GM19239 (cell line): Measurements from ENCODE around the gene TMC1.

Source experiments
- DNase-seq: peaks from one replicate; pipeline ENCODE4 v3.0.0; 2011; ENCODE audit warnings: low spot score; ENCODE audit not compliant: insufficient read length
- FAIRE-seq: peaks from 2 replicates; lab custom pipeline; 2011; peaks lifted over from hg19 to GRCh38; lab: Jason Lieb, UNC

Gene TMC1

DNA sequence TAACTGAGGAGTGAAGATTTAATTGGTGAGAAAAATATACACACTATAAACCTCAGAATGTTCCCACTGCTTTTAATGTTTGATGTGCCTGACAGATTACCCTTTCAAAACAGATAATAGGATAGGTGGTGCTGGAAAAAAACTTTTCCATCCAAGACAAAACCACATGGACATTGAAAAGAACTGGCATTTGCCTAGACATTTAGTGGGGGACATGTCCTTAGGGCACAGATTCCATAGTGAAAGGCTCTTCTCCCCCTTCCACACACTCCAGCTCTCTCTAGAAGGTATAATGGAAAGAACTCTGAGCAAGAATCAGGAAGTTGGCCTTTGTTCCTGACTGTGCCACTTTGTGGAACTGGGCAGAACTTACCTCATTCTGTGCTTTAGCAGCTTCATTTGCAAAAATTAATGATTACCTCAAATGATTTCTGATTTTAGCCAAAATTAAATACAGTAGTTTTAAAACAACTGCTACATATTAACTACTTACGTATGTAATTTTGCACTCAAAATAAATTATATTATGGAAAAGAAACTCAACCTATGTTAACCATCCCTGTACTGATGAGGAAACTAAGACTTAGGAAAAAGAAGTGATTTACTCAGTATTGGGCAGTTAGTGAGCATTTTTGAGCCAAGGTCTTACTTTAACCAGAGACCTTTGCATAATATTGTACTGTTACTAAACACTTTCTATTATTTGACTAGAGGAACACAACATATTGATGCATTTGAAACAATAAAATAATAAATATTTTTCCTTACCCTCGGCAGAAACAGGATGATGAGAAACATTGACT is 43.3 kb downstream of the TMC1 start:
- no peak for DNase-seq
- no peak for FAIRE-seq

GRCh38 chr9:72565535-72565934 is 44.1 kb downstream of the TMC1 start:
- DNase-seq: no peak

DNA sequence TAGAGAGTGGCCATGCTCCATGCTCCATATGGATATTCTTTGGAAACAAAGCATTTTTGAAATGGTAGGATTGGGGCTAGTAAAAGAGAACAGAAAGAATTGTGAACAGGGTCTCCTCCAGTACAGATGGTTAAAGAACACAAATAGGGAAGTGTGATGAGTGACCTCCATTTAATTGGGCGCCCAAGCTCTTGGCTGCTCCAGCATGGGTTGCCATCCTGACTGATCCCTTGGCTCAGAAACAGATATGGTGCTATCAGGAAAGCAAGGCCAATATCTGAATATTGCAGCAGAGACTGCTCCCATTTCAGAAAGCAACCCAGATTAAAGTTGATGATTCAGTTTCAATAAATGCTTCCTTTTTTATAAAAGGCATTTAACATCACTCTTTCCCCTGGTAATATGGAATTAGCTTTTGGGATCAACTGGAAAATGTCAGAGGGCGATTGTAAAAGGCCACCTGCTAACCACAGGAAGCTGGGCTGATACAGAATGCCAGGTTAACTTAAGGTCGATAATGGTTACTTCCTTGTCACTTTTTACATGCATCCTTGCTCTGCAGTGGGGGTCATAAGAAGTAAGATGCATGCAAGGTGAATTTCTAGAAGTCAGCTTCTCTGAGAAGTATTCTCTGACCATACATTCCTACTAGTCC is 52.9 kb downstream of the TMC1 start:
- no peak for FAIRE-seq
- no peak for DNase-seq

More at GRCh38 chr9:72565535-72565934, 44.1 kb downstream of the TMC1 start:
- no peak for FAIRE-seq

DNA sequence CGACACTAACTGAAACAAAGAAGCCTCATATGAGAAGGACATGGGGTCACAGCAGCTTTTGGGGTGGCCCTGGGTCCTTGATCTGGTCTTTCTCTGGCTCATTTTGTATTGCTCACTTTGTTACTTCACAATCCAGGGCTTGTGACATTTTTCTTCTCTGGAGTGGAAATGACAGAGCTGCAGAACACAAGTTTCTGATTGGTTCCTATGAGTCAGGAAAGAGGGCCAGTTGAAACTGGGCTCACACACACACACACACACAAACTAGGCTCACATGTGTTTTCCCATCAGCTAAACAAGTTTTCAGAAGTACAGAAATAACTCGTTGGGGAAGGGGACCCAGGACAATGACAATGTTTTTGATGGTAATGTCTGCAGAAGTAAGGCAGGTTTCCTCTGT is 54.3 kb downstream of the TMC1 start:
- FAIRE-seq (no peak), DNase-seq (no peak)

GRCh38 chr9:72576087-72576486 is 54.7 kb downstream of the TMC1 start:
- FAIRE-seq (no peak), DNase-seq (no peak)

GRCh38 chr9:72577212-72577753 is 55.9 kb downstream of the TMC1 start:
- FAIRE-seq (no peak), DNase-seq (no peak)

DNA sequence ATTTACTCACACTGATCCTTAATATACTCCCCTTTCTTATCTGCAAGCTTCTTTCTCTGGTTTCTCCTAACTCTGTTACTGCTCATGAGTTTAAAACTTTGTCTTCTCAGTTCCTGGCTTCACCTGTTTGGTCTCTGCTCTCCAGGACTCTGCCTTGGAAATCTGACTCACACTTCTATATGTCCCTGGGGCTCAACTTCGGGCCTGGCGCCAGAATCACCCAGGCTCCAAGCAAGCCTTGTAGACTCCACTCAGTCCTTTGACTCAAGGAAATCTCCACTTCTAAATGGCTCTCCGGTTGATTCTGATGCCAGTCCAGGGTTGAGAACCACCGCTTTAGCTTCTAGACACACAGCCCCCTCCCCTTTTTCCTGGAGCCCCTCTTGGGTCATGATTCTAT is 57.8 kb downstream of the TMC1 start:
- DNase-seq (no peak), FAIRE-seq (no peak)

DNA sequence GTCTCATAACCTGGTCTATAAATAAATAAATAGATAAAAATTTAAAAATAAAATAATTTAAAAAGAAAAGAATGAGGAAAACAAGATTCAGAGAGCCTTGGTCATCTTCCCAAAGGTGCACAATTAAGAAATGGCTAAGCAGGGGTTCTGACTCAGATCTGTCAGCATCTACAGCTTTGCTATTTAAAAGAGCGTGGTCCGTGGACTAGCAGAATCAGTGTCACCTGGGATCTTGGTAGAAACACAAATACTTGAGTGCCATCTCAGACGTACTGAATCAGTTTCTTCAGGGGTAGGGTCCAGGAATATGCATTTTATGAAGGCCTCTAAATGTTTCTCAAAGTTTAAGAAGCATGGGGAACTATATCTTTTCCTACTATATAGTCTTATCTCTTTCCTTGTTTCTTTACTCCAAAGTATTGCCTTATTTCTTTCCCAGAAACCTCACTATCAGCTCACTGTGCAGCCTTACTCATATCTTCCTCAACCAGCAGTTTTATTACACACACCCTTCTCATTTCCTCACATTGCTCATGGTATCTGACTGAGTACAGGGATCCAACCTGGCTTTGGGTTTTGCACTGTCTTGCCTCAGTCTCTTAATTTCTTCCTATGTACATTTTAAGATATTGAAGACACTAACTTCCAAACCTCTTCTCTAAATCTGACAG is 58.6 kb downstream of the TMC1 start:
- FAIRE-seq: no peak
- DNase-seq: no peak

- FAIRE-seq (no peak), DNase-seq (no peak)
These were observed 60.3 kb downstream of the TMC1 start for GRCh38 chr9:72581694-72582093.

GRCh38 chr9:72583370-72583769 is 62.0 kb downstream of the TMC1 start:
- FAIRE-seq (no peak), DNase-seq (no peak)

- no peak for FAIRE-seq
- DNase-seq: no peak
These were observed 65.2 kb downstream of the TMC1 start for GRCh38 chr9:72586388-72587130.

DNA sequence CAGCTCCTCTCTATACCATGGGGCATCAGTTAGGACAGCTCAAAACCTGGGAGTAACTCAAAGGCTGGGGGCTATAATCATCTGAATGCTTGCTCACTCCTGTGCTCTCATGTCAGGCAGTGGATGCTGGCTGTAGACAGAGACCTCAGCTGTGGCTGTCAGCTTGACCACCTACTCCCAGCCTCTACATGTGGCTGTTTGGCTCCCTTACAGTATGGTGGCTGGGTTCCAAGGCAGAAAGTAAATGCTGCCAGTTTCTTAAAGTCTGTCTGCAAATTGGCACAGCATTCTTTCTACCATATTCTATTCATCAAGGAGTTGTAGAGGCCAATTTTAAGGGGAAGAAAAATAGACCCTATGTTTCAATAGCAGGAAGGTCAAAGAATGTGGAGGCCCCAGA is 66.9 kb downstream of the TMC1 start:
- DNase-seq: no peak
- no peak for FAIRE-seq

DNA sequence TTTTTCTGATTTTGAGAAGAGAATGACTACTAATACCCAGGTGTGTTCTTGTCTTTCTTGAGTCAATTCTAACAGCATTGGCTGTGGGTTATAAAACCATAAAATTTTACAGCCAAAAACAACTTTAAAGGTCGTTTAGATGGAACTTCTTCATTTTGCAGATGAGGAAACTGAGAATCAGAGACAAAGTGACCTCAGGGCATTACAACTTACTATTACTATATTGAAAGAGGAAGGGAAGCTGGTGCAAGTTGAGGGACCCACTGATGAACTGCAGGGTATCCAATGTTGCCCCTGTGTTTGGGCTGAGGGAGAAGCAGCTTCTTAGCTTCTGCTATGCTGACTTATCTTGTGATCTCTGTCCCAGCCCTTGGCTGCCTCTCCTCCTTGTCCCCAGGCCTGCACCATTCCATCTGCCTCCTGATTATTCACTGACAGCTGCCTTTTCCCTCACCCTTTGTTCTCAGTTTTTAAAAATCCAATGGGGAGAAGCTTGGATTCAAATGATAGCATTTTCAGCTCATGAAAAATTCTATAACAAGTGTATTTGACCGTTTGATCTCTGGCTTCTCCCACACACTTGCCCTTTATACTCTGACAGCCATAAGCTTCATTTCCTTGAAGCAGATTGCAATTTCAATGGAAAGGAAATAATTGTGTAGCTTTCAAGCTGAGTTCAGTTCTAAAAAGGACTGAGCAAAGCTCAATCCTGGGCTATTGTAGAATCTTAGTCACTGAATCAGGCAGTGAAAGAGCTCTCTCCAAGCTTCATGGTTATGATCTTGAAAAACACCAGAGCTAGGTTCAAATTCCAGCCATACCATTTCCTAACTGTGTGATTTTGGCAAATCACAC is 68.5 kb downstream of the TMC1 start:
- DNase-seq: no peak
- no peak for FAIRE-seq

GRCh38 chr9:72590824-72591223 is 69.4 kb downstream of the TMC1 start:
- DNase-seq (no peak), FAIRE-seq (no peak)

- FAIRE-seq: peak; percentile 64
- peak; percentile 12 for DNase-seq
These were observed 71.3 kb downstream of the TMC1 start for GRCh38 chr9:72592502-72593403.

- FAIRE-seq (no peak), DNase-seq (no peak)
These were observed 75.2 kb downstream of the TMC1 start for GRCh38 chr9:72596451-72597180.

DNA sequence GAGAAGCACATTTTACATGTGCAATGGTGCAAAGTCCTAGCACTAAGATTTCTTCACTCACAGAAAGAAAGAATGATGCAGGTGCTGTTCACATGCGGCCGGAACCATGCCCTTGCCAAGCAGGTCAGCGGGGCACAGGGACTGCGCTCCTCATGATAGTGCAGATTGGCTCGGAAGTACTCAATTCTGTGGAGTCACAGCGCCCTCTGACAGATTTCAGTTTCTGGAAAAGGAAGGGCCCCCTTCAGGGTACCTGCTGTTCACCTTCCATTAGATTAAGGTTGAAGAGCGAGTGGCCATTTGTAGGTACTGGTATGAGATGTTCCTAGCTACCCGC is 75.7 kb downstream of the TMC1 start:
- no peak for FAIRE-seq
- no peak for DNase-seq

DNA sequence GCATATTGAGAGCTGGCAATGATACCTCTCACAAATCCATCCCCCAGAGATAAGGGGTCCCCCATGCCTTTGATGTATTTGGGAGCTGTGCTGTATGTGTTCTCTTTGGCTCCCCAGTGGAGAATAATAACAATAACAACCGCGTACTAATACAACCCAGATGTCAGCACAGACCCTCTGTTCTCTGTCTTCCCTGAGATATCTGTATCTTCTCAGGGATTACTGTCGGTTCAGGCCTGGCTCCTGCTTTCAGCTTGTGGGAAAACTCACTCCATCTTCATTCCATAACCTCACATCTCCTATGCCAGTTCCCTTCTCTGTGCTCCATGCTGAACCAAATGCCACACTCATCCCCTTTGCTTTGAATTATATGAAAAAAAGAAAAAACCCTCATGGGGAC is 76.2 kb downstream of the TMC1 start:
- DNase-seq: no peak
- FAIRE-seq: no peak
